Fibroblast of skin of right biceps (primary cell): ENCODE data around the gene LDLRAD3.
A peak's percentile ranks its signal among the peaks of the same experiment; 100 is the strongest.
"Not testable (repeated sequence)": the region's sequence is repeated elsewhere in the genome, so short reads cannot be mapped to it uniquely, and the experiment has no call there.

Experiments used
- DNase-seq: peaks from one replicate; pipeline ENCODE4 v3.0.0-alpha.2; 2013

LDLRAD3 gene, protein sequence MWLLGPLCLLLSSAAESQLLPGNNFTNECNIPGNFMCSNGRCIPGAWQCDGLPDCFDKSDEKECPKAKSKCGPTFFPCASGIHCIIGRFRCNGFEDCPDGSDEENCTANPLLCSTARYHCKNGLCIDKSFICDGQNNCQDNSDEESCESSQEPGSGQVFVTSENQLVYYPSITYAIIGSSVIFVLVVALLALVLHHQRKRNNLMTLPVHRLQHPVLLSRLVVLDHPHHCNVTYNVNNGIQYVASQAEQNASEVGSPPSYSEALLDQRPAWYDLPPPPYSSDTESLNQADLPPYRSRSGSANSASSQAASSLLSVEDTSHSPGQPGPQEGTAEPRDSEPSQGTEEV

GRCh38 chr11:35943713-35944502 lies at the start of gene LDLRAD3:
LDLRAD3 (plus strand) TSS chr11:35944062; CDS start chr11:35944099, 37 bp downstream.
- DNase-seq = peak; percentile 84

DNA sequence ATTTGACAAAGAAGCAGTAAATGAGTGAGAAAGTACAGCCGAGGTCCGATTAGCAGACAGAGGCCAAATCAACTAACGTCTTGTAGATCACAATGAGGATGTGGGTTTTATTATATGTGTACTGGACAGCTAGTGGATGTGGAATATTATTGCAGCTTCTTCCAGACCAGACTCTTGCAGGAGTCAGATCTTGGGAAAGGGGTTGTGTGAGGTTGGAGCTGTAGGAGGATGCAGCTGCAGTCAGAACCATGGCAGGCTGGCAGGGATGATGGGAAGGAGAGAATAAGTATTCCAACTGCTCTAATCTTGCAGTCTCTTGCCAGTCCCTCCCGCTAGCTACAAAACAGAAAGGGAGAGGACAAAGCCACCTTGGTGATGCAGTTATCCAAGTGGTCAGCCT lies 46.8 kb upstream of the LDLRAD3 start:
- DNase-seq = no peak

DNA sequence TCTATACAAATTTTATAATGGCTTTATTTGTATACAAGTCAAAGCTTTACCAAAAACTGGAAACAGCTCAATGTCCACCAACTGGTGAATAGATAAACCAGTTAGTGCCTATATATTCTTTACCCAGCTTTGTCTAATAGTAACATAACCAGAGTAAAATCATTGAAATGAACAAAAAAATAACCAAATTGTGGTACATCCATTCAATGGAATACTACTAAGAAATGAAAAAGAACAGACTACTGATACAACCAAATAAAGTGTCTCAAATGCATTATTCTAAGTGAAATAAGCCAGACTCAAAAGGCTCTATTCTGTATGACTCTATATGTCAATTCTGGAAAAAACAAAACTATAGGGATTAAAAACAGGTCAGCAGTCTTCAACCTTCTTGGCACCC lies 40.9 kb upstream of the LDLRAD3 start:
- no peak for DNase-seq

GRCh38 chr11:35905646-35906276 lies 38.1 kb upstream of the LDLRAD3 start:
- DNase-seq = no peak

DNA sequence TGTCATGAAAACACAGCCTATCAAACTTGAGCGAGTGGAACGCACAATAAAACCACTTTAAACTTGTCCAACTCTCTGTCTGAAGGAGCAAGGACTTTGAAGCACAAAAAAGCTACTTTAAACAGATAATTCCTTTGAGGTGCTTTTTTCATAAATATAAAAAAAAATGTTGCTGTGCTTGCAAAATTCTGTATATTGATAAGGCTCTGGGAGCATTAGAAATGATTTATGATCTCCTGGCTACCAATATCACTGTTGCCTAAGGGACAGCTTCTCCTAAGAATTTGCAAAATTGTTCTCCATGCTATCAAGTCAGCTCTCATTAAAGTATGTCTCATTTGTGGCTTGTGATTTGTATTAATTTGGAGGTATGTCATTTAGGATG lies 37.6 kb upstream of the LDLRAD3 start:
- DNase-seq = no peak

DNA sequence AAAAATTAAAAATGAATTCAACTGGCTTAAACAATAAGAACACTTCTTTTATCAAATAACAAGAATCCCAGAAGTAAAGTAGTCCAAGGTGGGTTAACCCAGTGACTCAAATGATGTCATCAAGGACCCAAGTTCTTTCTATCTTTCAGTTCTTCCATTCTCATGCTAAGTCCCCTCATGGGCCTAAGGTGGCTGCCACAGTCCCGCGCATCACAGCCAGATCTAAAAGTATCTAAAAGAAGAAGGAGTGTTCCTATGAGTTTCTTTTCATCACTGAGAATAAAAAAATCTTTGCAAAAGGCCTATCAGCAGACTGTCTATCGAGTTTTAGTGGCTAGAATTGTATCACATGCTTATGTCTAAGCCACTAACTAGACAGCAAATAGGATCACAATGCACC lies 37.2 kb upstream of the LDLRAD3 start:
- DNase-seq = no peak

- peak; percentile 56 for DNase-seq
These were observed 36.0 kb upstream of the LDLRAD3 start for GRCh38 chr11:35907648-35908431.

- not testable (repeated sequence) for DNase-seq
These were observed 35.5 kb upstream of the LDLRAD3 start for GRCh38 chr11:35908432-35908771.

GRCh38 chr11:35909511-35910265 lies 34.2 kb upstream of the LDLRAD3 start:
- DNase-seq = no peak

- no peak for DNase-seq
These were observed 32.8 kb upstream of the LDLRAD3 start for GRCh38 chr11:35911013-35911412.

DNA sequence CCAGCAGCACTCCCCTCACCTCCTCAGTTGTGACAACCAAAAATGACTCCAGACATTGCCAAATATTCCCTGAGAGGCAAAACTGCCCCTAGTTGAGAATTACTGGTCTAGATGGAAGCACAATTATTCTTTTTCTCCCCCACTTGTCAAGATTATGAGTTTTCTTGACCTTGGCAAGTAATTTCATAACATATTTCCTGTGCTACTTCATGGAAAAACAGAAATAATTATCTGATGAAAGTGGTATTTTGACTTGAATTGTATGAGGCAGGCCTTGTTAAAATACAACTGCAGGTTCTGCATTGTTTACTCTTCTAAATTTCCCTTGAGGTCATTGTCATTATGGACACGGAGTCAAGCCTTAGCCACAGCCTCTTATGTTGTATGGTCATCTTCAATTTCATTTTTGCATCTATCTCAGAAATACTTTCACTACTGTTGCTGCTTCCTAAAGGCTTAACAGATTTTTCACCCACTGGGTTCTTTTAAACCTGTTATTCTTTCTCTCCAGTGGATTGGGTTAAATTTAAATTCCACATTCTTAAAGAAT lies 32.2 kb upstream of the LDLRAD3 start:
- DNase-seq = no peak

- not testable (repeated sequence) for DNase-seq
These were observed 31.4 kb upstream of the LDLRAD3 start for GRCh38 chr11:35912436-35912835.

GRCh38 chr11:35912883-35913624 lies 30.8 kb upstream of the LDLRAD3 start:
- DNase-seq = no peak

DNA sequence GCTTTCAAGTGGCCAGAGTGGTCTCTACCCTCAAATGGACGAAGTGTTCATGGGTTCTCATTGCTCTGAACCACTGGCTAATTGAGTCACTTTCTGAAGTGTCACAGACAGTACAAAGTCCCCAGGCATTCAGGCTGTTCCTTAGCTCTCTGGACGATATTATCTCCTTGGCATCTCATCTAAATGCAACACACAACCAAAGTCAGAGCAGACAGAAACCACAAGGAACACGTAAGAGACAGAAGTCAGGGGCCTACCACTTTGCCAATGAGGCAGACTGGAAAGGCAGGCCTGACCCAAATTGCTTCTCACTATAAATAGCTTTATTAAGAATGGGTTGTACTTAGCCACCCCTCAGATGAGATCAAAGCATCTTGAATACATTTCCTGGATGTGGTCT lies 29.0 kb upstream of the LDLRAD3 start:
- no peak for DNase-seq

- no peak for DNase-seq
These were observed 27.6 kb upstream of the LDLRAD3 start for GRCh38 chr11:35916270-35916669.

DNA sequence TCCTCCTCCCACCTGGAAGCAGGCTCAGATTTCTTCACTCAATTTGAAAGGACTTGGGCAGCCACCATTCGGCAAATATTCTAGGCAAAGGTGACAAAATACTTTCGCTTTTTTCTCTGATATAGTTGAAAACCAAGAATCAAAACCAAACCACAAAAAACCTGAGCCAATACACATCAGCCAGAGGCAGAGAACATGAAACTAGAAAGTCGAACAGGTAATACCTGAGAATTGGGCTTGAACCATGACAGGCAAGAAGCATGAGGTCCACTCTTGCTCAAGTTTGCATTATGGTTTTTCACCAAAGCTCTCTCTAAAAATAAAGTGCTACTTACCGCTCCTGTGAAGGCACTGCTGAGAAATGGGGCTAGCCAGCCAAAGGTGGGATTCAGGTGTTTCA lies 26.2 kb upstream of the LDLRAD3 start:
- no peak for DNase-seq

DNA sequence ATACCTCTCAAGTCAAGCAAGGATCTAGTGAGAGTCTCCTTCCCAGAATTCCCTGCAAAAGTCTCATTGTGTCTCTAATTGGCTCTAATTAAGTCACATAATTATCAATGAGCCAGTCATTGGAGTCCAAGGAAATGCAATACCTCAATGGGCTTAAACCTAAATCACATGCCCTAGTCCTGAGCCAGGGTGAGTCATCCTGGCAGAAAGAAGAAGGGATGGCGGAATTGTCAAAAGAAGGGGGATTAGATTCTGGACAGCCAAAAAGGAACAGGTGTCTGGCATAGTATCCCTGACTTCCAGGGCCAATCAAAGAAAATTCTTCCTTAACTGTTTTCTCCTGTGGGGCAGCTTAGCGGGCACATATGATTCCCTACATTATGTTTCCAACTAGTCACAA lies 25.1 kb upstream of the LDLRAD3 start:
- DNase-seq = no peak

- no peak for DNase-seq
These were observed 24.6 kb upstream of the LDLRAD3 start for GRCh38 chr11:35919244-35919643.

GRCh38 chr11:35923452-35923851 lies 20.4 kb upstream of the LDLRAD3 start:
- DNase-seq = no peak

GRCh38 chr11:35924811-35925210 lies 19.1 kb upstream of the LDLRAD3 start:
- no peak for DNase-seq

GRCh38 chr11:35927104-35927503 lies 16.8 kb upstream of the LDLRAD3 start:
- DNase-seq = no peak
